Neural progenitor cell (in vitro differentiated cells): ENCODE results near the gene DCAF8. TPM values are rescaled to one million over a fixed set of nuclear protein-coding genes. Genes with fewer than 3 reads are reported as not detected.

ENCODE experiments used
- DNase-seq: peaks from one replicate; pipeline ENCODE4 v3.0.0-alpha.2; 2016; ENCODE audit warnings: low spot score
- H2AFZ ChIP-seq: fragments of 200-600 bp; sonication (generic); replicated peaks from 2 replicates; pipeline ENCODE4 v1.6.1; 2016; ENCODE audit warnings: antibody characterized with exemption
- H3F3A ChIP-seq: fragments of 200-600 bp; sonication (generic); 2 replicates; pipeline ENCODE4 v1.6.1; 2016; ENCODE audit warnings: antibody characterized with exemption, low read depth
- H3K27ac ChIP-seq: fragments of 200-600 bp; sonication (generic); 2 replicates; pipeline ENCODE4 v1.5.1; 2016; ENCODE audit warnings: mild to moderate bottlenecking
- H3K27me3 ChIP-seq: fragments of 200-600 bp; sonication (generic); 2 replicates; pipeline ENCODE4 v1.6.1; 2016; ENCODE audit warnings: mild to moderate bottlenecking, moderate library complexity
- H3K36me3 ChIP-seq: fragments of 200-600 bp; sonication (generic); 2 replicates; pipeline ENCODE4 v1.5.1; 2016
- H3K4me1 ChIP-seq: fragments of 200-600 bp; sonication (generic); 2 replicates; pipeline ENCODE4 v1.6.1; 2016; ENCODE audit warnings: mixed run types
- H3K4me2 ChIP-seq: fragments of 200-600 bp; sonication (generic); 2 replicates; pipeline ENCODE4 v1.6.1; 2016
- H3K4me3 ChIP-seq: fragments of 200-600 bp; sonication (generic); 2 replicates; pipeline ENCODE4 v1.5.1; 2016
- H3K79me2 ChIP-seq: fragments of 200-600 bp; sonication (generic); 2 replicates; pipeline ENCODE4 v1.6.1; 2016; ENCODE audit warnings: low read depth
- H3K9ac ChIP-seq: fragments of 200-600 bp; sonication (generic); 2 replicates; pipeline ENCODE4 v1.6.1; 2016
- H3K9me3 ChIP-seq: fragments of 200-600 bp; sonication (generic); 2 replicates; pipeline ENCODE4 v1.5.1; 2016; ENCODE audit warnings: low read depth
- H4K20me1 ChIP-seq: fragments of 200-600 bp; sonication (generic); 2 replicates; pipeline ENCODE4 v1.6.1; 2016; ENCODE audit warnings: low read depth
- H3K27ac Mint-ChIP-seq: 3 replicates; pipeline ENCODE4 v1.8.0; 2021; ENCODE audit warnings: mixed read lengths
- H3K27me3 Mint-ChIP-seq: 2 replicates; pipeline ENCODE4 v1.8.0; 2022; ENCODE audit warnings: low read depth, mild to moderate bottlenecking, inconsistent platforms, moderate library complexity, mixed read lengths; ENCODE audit not compliant: insufficient read depth
- H3K36me3 Mint-ChIP-seq: 3 replicates; pipeline ENCODE4 v1.8.0; 2021; ENCODE audit warnings: mixed read lengths
- H3K4me1 Mint-ChIP-seq: 3 replicates; pipeline ENCODE4 v1.8.0; 2021; ENCODE audit warnings: mixed read lengths
- H3K4me3 Mint-ChIP-seq: 3 replicates; pipeline ENCODE4 v1.8.0; 2021; ENCODE audit warnings: mild to moderate bottlenecking, moderate library complexity, mixed read lengths
- H3K9me3 Mint-ChIP-seq: 3 replicates; pipeline ENCODE4 v1.8.0; 2020; ENCODE audit warnings: mixed read lengths
- EZH2 ChIP-seq: fragments of 200-600 bp; sonication (generic); IDR thresholded peaks from 2 replicates; pipeline ENCODE4 v1.6.1; 2017; ENCODE audit warnings: antibody characterized with exemption, mild to moderate bottlenecking, moderate library complexity
- EZH2phosphoT487 ChIP-seq: fragments of 200-600 bp; sonication (generic); IDR thresholded peaks from 2 replicates; pipeline ENCODE4 v1.6.1; 2017; ENCODE audit warnings: antibody characterized with exemption
- total RNA-seq: library from RNA; depleted of rRNA; stranded (reverse); fragments of >200 nt; gene quantifications from 2 replicates; pipeline ENCODE4 v1.2.3, GENCODE V29; 2015; ENCODE audit warnings: low replicate concordance
- TF ChIP-seq, protein P1 (sequence below): fragments of 200-600 bp; sonication (generic); IDR thresholded peaks from 2 replicates; pipeline ENCODE4 v1.5.1; 2017; ENCODE audit warnings: antibody characterized with exemption, mild to moderate bottlenecking

Gene DCAF8
- total RNA-seq, 1 donor from 2014 or later = 105 TPM

DNA sequence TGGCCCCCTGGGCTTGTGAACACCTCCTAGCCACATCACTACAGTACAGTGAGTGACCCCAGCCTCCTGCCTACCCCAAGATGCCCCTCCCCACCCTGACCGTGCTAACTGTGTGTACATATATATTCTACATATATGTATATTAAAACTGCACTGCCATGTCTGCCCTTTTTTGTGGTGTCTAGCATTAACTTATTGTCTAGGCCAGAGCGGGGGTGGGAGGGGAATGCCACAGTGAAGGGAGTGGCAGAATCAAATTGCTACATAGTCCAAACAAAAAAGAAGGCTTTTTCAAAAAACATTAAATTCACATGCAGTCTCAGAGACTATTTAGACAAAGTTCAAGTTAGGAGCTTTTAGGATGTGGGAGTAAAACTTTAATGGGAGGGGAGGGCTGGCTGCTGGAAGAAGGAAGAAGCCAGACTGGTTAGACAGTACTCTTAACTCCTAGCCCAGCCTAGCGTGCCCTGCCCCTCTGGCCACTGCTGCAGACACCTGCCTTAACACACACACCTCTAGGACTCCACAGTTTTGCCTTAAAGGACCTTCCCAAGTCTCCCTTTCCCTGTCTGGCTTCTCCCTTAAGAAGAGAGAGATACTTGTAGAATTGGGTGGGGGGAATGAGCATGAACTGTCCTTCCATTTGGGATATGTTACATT is 47.7 kb downstream of the DCAF8 start:
- DNase-seq = no peak
- Mint-ChIP-seq H3K36me3 (peaks cover 52% of the 10 kb centered on the region), H3K4me3 (no peak overlapping the region), H3K9me3 (no peaks in the 10 kb centered on the region), H3K27me3 (peaks cover 10% of the 10 kb centered on the region), H3K4me1 (peaks cover 31% of the 10 kb centered on the region), H3K27ac (no peak overlapping the region)
- peaks cover 5% of the 10 kb centered on the region for H3K36me3 ChIP-seq
- H3K9me3 ChIP-seq = no peaks in the 10 kb centered on the region
- H3K4me3 ChIP-seq = no peak overlapping the region
- peaks cover 39% of the 10 kb centered on the region for H4K20me1 ChIP-seq
- H3K4me2 ChIP-seq = no peak overlapping the region
- H3K27ac ChIP-seq = no peak overlapping the region
- no peaks in the 10 kb centered on the region for H3K27me3 ChIP-seq
- peaks cover 27% of the 10 kb centered on the region for H3F3A ChIP-seq
- peaks cover 41% of the 10 kb centered on the region for H3K4me1 ChIP-seq
- no peak overlapping the region for H2AFZ ChIP-seq
- peaks cover 6% of the 10 kb centered on the region for H3K79me2 ChIP-seq
- TF ChIP-seq, protein P1, sequence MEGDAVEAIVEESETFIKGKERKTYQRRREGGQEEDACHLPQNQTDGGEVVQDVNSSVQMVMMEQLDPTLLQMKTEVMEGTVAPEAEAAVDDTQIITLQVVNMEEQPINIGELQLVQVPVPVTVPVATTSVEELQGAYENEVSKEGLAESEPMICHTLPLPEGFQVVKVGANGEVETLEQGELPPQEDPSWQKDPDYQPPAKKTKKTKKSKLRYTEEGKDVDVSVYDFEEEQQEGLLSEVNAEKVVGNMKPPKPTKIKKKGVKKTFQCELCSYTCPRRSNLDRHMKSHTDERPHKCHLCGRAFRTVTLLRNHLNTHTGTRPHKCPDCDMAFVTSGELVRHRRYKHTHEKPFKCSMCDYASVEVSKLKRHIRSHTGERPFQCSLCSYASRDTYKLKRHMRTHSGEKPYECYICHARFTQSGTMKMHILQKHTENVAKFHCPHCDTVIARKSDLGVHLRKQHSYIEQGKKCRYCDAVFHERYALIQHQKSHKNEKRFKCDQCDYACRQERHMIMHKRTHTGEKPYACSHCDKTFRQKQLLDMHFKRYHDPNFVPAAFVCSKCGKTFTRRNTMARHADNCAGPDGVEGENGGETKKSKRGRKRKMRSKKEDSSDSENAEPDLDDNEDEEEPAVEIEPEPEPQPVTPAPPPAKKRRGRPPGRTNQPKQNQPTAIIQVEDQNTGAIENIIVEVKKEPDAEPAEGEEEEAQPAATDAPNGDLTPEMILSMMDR = no peak
- TF ChIP-seq EZH2 (no peak), EZH2phosphoT487 (no peak)
- no peak overlapping the region for H3K9ac ChIP-seq

DNA sequence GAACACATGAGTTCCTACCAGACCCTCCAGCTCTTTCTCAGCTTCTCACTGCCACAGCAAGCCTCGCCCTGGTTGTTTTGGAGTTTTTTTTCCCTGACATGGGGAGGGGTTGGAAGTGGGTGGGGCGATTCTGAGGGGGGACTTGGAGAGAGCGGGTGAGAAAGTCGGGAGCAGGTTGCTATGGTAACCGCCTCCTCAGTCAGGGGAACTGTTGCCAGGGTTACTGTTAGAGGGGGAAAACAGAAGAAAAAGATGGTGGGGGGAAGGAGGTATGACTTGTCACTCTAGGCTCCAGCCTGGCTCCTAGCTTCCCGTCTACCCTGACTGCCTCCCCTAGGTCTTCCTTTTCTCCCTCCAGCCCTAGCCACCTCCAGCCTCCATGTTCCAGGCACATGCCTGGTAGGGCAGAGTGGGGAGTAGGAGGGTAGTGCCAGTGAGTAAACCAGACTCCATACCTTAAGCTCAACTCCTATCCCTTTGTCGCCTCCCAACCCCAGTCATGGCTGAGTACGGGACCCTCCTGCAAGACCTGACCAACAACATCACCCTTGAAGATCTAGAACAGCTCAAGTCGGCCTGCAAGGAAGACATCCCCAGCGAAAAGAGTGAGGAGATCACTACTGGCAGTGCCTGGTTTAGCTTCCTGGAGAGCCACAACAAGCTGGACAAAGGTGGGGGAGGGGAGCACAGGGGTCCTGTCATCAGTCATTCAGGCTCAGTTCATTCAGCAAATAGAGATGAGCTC is 51.1 kb downstream of the DCAF8 start:
- Histone ChIP-seq H3K4me1 (peaks cover 60% of the 10 kb centered on the region), H3K27me3 (no peaks in the 10 kb centered on the region), H3K9me3 (no peaks in the 10 kb centered on the region), H3F3A (peaks cover 48% of the 10 kb centered on the region), H3K36me3 (peaks cover 5% of the 10 kb centered on the region), H3K79me2 (peaks cover 17% of the 10 kb centered on the region), H4K20me1 (peaks cover 68% of the 10 kb centered on the region), H2AFZ (no peak overlapping the region), H3K27ac (peak overlapping the region; percentile 48), H3K4me3 (no peak overlapping the region), H3K4me2 (peak overlapping the region; percentile 48), H3K9ac (no peak overlapping the region)
- no peaks in the 10 kb centered on the region for H3K9me3 Mint-ChIP-seq
- peaks cover 12% of the 10 kb centered on the region for H3K27me3 Mint-ChIP-seq
- H3K27ac Mint-ChIP-seq = peak overlapping the region; percentile 92
- H3K4me3 Mint-ChIP-seq = peak overlapping the region; percentile 89
- peak; percentile 67 for DNase-seq
- TF ChIP-seq EZH2phosphoT487 = no peak
- TF ChIP-seq, protein P1 = no peak
- TF ChIP-seq EZH2 = no peak
- peaks cover 65% of the 10 kb centered on the region for H3K4me1 Mint-ChIP-seq
- peaks cover 47% of the 10 kb centered on the region for H3K36me3 Mint-ChIP-seq

DNA sequence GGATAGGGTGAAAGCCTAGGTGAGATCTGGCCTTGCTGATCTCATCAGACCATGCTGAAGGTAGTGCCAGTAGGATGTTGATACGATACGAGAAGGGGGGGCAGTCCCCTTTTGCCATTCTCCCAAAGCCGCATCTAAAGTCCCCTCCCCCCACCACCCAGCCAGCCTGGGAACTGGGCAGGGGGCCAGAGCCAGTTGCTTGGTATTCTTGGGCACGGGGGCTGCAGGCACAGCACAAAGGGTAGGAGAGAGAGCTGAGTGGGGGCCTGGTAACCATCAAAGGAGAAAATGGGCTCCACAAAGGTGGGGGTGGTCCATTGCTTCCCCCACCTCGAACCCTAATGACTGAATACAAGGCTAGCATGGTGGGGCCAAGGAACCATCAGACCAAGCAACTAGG is 51.8 kb downstream of the DCAF8 start:
- H2AFZ ChIP-seq = no peak overlapping the region
- no peaks in the 10 kb centered on the region for H3K9me3 Mint-ChIP-seq
- H3K4me3 Mint-ChIP-seq = peak overlapping the region; percentile 89
- no peak overlapping the region for H3K4me3 ChIP-seq
- peak overlapping the region; percentile 30 for H3K4me2 ChIP-seq
- H3K4me1 Mint-ChIP-seq = peaks cover 69% of the 10 kb centered on the region
- peaks cover 40% of the 10 kb centered on the region for H3K36me3 Mint-ChIP-seq
- peak overlapping the region; percentile 92 for H3K27ac Mint-ChIP-seq
- DNase-seq = no peak
- peaks cover 12% of the 10 kb centered on the region for H3K27me3 Mint-ChIP-seq
- TF ChIP-seq EZH2phosphoT487 (no peak), EZH2 (no peak)
- TF ChIP-seq, protein P1 = no peak
- no peak overlapping the region for H3K27ac ChIP-seq
- H3K9me3 ChIP-seq = no peaks in the 10 kb centered on the region
- no peaks in the 10 kb centered on the region for H3K27me3 ChIP-seq
- peaks cover 5% of the 10 kb centered on the region for H3K36me3 ChIP-seq
- H3K79me2 ChIP-seq = peaks cover 23% of the 10 kb centered on the region
- H4K20me1 ChIP-seq = peaks cover 73% of the 10 kb centered on the region
- H3K9ac ChIP-seq = no peak overlapping the region
- H3F3A ChIP-seq = peaks cover 53% of the 10 kb centered on the region
- H3K4me1 ChIP-seq = peaks cover 62% of the 10 kb centered on the region
